NCI-H2029 treated with DMSO at 0.1 percent for 48 hours (cell line): Measurements from ENCODE around the gene CYTH1.

Source experiments
- DNase-seq: peaks from one replicate; lab custom pipeline; 2025; lab: John Stamatoyannopoulos, UW

Gene CYTH1, protein sequence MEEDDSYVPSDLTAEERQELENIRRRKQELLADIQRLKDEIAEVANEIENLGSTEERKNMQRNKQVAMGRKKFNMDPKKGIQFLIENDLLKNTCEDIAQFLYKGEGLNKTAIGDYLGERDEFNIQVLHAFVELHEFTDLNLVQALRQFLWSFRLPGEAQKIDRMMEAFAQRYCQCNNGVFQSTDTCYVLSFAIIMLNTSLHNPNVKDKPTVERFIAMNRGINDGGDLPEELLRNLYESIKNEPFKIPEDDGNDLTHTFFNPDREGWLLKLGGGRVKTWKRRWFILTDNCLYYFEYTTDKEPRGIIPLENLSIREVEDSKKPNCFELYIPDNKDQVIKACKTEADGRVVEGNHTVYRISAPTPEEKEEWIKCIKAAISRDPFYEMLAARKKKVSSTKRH

DNA sequence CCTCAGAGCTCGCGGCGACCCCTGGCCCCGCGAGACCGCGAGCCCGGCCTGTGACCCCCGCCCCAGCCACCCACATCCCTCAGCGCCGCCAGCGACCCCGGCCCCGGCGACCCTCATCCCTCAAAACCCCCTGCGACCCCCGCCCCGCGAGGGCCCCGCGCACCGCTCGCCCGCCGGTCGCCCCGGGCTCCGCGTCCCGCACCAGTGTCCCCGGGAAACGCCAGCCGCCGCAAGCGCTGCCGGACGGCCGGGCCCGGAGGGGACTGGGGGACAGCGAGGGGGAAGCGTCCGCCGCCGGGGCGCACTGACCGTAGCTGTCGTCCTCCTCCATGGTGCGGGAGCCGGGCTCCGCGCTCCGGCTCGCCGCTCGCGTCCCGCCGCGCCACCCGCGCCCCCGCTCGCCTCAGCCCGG, at the start of gene CYTH1:
TSS of gene CYTH1 (minus strand) at position 381 of the 412 bp plus-strand sequence. CDS start at position 331, 50 bp downstream.
- no peak for DNase-seq

DNA sequence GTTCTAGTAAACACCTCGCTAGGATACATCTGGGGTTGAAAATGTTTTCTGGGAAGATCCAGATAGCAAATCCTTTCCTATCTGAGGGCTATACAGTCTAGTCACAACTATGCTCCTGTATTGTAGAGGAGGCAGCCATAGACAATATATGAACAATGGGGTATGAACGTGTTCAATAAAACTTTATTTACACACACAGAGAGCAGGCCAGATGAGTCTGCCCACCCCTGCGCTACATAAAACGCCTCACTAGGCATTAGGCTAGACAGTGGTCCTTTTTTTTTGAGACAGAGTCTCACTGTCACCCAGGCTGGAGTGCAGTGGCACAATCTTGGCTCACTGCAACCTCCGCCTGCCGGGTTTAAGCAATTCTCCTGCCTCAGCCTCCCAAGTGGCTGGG, 47.4 kb upstream of the CYTH1 start:
- no peak for DNase-seq

DNA sequence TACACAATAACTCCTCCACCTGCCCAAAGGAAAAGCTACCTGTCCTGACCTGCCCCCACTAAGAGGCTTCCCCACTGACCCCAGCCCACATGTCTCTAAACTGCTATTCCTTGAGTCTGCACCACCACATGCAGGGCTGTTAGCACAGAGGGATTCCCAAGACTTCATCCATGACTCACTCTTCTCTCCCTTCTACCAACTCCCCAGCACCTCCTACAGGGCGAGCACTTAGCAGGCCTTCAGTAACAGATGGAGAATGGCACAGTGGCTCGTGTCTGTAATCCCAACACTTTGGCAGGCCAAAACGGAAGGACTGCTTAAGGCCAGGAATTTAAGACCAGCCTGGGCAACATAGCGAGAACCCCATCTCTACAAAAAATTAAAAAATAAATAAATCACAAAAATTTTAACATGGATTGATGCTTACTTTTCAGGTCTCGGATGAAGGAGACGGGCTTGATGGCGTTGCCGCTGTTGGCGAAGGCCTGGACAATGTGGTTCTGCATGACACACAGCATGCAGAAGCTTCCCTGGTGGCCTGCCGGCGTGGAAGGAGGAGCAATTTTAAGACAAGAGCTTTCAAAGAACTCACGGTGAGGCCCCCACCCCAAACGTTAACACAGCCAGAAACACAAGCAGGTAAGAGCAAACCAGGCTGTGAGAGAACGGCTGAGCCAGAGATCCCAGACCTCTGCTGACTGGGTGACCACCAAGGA, 46.6 kb upstream of the CYTH1 start:
- no peak for DNase-seq

DNA sequence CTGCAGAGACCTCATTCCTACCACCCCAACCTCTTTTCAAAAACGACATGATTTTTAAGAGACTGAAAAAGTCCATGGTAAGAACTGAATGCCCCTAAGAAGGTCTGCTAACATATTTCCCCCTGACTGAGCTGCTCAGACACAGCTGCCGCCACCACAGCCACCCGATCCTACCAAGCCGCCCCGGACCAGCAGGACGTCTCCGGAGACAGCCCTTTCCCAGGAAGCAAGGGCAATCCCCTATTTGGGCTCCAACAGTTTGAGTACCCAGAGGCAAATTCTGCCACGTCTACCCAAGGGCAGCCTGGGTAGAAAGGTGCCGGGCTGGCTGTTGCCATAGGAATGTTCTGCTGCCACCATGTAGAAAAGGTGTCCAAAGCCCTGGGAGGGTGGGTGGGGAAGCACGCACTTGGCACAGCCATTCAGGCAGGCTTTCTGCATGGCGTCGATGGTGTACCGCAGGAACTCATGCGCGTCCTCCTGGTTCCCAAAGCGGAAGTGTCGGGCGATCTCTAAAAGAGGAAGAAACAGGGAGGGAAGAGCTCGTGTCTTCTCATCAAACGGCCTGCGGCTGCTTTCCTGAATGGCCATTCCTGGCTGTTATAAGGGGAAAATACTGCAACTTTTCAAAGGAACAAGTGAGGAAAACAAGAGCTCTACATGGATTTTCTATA, 44.9 kb upstream of the CYTH1 start:
- DNase-seq: no peak

DNA sequence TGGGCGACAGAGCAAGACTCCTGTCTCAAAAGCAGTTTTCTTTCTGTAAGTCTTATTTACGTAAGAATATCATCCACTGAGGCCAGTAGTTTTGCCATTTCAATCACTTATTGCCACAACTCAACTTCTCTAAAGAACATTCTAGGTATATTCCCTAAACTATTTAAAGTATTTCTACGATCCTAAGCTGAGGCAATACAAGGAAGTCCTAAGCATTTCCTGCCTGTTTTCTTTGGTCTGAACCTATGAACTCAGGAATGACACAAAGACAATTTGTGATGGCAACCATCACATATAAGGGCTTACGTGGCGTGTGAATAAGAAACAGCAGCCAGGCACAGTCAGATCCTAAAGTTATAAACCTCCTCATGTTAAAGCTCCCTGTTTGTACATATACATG, 44.3 kb upstream of the CYTH1 start:
- no peak for DNase-seq

DNA sequence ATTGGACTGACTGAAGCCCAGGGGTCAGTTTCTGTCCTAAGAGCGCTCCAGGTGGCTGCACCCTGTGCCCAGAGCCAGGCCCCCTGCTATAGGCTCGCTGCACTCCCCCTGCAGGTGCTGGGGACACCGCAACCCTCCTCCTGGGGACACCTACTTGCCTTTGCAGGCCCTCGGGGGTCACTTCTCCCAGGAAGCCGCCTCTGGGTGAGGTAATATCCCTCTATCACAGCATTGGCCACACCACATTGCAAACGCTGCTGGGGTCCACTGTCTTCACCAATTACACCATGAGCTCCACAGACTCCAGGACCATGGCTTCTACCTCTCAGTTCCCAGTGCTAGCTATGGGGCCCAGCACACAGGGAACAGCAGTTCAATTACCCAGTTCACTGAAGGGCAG, 43.6 kb upstream of the CYTH1 start:
- no peak for DNase-seq

DNA sequence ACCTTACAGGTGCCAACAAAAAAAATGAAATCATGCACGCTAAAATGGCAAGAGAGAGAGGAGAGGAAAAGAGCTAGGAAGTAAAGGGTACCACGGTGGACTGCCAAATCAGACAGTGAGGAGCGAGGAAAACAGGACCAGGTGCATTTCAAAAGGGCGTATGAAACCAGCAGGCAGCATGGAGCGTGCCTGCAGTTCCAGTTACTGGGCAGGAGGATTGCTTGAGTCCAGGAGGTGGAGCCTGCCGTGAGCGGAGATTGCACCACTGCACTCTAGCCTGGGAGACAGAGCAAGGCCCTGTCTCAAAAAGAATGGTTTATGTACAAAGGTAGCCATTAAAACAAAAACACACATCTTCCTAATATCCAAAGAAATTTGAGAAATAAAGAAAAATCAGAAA, 42.2 kb upstream of the CYTH1 start:
- DNase-seq: no peak

DNA sequence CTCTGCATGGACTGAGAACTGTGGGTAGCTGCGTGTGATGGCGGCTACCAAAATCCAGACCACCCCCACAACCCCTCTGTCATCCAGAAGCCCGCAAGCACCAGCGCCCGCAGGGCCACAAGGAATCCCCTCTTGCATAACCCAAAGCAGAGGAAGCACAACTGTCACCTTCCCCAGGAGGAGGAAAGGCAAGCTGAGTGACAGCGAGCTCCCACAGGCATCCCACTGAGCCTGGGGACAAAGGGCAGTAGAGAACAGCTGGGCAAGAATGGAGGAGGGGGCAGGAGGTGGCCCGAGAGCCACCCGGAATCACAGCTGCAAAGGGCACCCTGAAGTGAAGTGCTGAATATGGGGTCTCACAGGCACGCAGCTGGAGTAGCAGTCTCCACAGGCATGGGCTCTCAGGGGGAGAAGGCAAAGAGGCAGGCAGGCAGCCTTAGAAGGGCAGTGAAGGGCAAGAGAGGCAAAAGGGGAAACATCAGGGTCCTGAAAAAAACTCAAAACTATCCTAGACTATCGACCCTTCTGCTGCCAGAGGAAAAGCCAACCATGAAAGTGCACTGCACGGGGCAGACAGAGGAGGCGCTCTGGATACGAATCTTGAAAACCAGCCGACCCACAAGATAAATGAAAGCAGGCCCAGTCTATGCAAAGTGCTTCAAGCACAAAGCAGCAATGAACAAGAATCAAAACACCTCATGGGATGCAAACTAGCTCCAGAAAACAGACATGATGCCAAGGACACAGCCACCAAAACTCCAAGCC, 41.4 kb upstream of the CYTH1 start:
- DNase-seq: no peak

DNA sequence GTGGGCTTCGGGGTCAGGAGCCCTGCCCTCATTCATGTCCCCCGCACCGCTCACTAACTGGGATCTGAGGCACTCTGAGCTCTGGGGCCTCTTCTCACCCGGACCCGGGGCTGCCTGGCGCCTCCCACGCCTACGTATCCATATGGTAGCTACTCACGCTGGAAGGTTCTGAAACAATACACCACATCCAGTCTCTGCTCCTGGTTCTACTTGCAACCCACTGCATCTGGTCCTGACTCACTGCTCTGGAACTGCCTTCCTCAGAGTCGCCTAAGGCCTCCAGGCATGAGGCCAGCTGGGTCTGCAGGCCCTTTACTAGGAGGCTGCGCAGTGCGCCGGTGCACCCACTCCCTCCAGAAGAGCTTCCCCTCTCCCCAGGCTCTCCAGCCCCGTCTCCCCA, 40.5 kb upstream of the CYTH1 start:
- no peak for DNase-seq

DNA sequence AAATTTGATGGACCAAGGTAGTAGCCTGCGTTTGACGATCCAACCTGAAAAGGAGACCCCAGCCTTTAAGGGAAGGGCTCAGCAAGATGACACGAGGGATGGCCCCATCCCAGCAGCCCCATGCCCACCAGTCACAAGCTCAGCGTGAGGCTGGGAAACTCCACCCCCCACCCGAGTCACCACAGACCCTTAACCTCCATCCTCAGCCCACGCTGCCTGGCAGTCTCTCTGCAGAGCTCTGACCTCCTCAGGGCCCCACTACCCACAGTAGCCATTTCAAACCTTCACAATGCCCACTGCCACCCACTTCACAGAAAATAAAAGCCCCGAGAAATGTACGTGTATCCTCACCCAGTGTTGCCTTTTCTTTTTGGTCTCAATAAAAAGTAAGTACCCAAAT, 39.9 kb upstream of the CYTH1 start:
- no peak for DNase-seq

DNA sequence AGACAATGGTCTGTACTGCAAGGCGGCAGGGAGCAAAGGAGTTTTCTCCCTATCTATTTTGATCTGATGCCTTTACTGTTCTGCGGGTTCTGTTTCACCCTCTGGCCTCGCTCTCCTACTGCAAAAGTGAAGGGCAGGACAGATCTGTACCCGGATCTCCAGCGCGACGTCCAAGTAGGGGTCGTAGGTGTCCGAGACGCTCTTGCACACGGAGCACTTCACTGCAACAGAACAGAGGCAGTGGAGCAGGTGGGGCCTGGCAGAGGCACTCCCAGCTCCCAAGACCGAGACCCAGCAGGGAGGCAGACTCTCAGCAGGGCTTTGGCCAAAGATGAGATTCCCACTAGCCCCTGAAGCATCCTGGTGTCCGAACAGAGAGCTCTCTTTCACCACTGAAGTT, 38.8 kb upstream of the CYTH1 start:
- DNase-seq: no peak

DNA sequence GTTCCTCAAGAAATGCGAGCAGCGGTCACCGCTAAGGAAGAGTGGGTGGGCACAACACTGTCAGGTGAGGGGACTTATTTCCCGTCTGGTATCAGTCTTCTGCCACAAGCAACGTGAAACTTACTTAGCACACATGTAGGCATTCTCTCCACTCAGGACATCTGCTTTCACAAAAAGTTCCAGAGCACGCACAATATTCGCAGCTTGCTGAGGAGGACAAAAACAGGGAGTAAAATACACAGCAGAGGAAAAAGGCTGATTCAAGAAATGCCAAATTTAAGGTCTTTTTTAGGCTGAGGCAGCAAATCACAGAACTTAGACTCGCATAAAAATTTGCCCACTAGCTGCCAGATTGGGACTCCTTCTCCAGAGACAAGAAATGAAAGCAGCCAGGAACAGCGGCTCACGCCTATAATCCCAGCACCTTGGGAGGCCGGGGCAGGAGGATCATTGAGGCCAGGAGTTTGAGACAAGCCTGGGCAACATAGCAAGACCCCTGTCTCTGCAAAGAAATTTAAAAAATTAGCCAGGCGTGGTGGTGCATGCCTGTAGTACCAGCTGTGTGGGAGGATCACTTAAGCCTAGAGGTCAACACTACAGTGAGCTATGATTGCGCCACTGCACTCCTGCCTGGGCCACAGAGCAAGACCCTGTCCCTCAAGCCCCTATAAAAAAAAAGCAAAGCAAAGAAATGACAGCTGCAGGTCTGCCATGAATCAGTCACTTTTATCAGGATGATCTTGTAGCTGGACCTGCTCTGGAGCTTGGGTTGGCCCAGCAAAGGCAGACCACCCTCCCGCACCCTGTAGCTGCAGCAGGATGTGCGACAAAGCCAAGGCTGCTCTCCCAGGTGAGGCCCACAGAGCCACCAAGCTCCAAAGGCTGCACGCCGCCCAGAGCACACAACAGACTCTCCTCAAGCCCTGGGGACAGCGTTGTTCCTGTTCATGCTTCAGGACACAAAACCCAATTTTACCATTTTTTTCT, 38.0 kb upstream of the CYTH1 start:
- no peak for DNase-seq

DNA sequence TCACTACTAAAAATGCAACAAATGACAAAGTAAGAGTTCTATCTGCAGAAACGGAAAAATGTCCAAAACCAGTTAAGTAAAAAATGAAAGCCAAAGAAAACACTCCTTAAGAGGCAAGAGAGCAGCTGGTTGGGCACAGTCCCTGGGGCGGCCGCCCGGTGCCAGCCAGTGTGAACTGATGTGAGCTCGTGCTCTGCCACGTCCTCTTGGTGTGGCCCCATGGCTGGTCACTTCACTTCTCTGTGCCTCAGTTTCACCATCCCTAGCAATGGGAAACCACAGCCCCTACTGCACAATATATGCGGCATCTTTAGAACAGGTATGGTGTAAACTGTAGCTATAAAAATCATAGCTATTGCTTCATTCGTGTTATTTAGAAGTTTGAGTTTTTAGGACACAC, 37.3 kb upstream of the CYTH1 start:
- DNase-seq: no peak

DNA sequence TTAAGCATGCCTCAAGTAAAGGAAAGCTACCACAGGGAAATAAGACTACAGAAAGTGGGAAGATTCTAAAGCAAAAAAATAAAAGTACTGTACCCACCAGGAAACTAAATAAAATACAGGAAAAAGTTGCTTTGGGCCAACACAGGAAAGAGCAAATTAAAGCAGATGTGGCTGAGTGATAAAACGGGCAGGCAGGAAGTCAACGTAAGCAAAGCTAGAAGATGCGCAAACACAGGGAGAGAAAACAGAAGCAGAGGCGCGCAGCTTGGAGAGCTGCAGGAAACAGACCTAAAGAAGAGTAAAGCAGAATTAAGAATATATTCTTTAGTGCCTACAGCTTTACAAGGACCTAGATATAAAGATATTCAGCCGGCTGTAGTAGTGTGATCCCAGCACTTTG, 36.9 kb upstream of the CYTH1 start:
- no peak for DNase-seq

DNA sequence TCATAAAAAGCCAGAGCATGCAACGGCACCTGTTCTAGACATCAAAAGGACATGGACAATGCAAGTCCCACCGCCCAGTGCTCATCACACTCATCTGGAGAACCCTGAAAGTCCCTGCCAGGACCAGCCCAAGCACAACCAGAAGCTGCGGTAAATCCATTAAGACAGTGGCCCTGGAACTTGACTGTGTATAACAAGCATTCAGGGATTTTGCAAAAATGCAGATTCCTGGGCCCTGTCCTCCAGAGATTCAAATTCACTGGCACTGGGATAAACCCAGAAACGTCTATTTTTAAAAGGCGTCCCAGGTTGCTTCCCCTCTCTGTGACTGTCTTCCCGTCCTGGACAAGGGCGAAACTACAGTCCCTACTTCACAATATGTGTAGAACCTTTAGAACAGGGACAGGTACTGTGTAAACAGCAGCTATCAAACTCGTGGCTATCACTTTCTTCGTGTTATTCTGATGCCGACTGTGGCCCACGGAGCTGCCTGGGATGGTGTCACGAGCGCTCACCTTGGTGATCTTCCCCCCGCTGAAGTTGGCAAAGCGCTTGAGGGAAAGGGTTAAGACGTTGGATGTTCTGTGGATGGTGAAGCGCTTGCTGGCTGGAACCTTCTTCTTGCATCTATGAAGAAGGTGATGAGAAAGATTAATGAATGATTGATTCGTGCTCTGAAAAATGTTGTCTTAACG, 36.2 kb upstream of the CYTH1 start:
- DNase-seq: no peak

DNA sequence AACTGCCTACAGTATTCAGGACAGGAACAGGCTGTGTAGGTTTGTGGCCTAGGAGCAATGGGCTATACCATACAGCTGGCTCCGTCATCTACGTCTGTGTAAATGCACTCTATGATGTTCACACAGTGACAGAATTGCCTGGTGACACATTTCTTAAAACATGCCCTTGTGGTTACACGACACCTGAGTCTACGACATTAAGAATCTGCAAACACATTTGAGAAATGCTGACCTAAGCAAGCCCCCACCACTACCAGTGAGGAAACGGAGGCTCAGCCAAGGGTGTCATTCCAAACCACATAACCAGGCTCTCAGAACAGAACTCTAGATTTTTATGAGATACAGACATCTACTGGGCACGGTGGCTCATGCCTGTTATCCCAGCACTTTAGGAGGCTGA, 35.0 kb upstream of the CYTH1 start:
- DNase-seq: no peak

DNA sequence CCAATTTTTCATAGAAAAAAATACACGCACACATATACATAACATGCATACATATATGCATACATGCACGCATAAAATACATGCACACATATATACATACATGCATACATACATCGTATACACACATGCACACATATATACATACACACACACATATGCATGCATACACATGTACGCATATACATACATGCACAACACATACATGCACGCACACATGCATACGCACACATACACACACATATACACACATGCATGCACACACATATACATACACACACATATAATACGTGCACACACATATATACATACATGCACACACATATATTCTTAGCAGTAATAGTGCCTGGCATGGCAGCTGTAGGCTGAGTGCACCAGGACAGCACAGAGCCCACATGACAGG, 33.6 kb upstream of the CYTH1 start:
- no peak for DNase-seq

DNA sequence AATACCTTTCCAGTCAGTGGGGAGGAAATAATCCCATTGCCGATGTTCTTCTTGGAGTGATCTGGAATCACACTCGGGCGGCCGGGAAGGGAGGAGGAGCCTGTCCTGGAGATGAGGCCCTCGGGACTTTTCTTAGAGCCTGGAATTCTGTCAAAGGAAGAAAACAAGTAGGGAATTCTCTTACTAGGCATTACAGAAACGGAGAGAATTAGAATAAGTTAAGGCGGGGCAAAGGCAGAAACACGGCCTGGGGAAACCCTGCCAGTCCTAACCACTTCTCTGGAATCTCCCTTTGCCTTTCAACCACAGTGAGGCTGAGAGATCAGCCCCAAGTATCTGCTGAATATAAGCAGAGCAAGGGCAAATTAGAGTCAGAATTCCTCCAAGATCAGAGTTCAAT, 30.8 kb upstream of the CYTH1 start:
- no peak for DNase-seq

DNA sequence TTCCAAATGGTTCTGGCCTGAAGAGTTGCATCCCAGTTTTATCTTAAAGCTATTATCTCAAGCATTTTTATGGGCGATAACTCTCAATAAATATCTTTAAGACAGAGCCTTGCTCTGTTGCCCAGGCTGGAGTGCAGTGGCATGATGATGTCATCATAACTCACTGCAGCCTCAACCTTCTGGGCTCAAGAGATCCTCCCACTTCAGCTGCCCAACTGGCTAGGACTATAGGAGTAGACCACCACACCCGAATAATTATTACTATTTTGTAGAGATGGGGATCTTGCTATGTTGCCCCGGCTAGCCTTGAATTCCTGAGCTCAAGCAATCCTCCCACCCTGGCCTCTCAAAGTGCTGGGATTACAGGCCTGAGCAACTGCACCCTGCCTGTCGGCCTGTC, 26.1 kb upstream of the CYTH1 start:
- DNase-seq: no peak

DNA sequence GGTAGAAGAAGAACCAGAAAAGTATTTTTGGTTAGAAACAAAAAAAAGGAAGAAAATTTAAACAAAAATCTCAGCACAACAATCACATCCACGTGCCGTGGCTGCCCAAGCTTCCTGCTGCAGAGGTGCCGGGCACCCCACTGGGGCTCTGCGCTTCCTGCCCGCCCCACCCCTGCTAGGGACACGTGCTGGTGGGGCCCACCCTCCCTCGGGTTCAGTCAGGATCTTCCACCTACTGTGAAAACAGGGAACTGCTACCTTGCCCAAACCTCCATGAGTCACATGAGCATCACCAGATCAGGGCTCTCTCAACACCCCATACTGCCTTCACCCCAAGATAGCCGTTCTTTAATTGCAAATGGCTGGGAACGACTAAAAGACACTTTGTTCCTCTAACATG, 24.4 kb upstream of the CYTH1 start:
- no peak for DNase-seq

DNA sequence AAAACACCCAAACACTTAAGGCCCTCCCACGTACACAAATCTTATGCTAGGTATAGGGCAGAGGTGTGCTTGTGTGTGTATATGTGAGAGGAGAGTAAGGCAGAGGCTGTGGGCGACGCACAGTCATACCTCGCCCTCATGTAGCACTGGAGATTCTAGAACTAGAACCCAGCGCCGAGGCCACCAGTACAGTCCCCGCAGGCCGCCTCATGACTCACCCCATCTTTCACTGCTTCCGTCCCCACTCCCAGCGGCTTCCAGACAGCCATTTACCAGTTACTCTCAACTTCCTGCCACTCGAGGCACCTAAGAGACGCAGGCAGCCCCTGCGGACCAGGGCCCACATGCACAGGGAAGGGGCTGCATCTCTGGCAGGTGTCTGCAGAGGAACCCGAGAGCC, 23.2 kb upstream of the CYTH1 start:
- no peak for DNase-seq
